Stimulated activated CD4-positive, alpha-beta T cell treated with anti-CD3 and anti-CD28 coated beads, Interleukin-4, amount 100 ng/mL, for 48 hours (primary cell): ENCODE results near the gene NECAB3.
A peak's percentile ranks its signal among the peaks of the same experiment; 100 is the strongest.

Source experiments
- DNase-seq, 2 donors: peaks; one replicate each; pipeline ENCODE4 v3.0.0-alpha.2; 2020; ENCODE audit warnings: low read depth in 2 of 2

The NECAB3 gene

DNA sequence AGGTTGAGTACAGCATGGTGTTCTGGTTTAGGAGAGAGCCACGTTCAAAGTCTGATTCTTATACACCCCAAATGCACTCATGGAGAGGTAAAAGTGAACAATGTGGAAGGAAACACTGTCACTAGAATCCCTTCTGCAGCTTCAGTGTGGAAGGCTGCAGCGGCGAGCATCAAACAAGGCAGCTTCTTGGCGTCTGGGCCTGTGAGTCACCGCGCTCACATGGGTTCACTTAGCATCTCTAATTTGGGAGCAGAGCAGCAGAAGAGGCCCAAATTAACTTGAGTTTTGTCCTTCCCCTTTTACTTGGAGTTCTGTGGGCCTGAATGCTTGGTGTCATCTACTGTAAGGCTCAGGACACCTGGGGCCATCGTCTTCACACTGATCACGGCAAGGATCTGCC, 22.9 kb upstream of the NECAB3 start:
- DNase-seq = no peak

- DNase-seq = no peak
Observed at GRCh38 chr20:33696448-33696847, 22.2 kb upstream of the NECAB3 start.

DNA sequence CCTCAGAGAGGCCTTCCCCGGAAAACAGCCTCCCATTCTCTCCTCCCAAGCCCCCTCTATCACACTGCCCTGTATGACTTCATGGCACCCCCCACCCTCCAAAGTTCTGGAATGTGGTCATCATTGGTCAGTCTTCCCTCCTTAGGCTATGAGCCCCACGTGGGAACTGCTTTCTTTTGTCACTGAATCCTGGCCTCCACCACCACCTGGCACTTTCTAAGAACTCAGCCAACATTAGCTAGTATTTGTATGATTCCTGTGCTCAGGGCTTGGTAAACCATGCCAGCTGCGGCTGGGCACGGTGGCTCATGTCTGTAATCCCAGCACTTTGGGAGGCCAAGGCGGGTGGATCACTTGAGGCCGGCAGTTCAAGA, 20.4 kb upstream of the NECAB3 start:
- no peak for DNase-seq

GRCh38 chr20:33693741-33694638, 19.8 kb upstream of the NECAB3 start:
- DNase-seq = no peak

GRCh38 chr20:33693289-33693688, 19.1 kb upstream of the NECAB3 start:
- DNase-seq = no peak

DNA sequence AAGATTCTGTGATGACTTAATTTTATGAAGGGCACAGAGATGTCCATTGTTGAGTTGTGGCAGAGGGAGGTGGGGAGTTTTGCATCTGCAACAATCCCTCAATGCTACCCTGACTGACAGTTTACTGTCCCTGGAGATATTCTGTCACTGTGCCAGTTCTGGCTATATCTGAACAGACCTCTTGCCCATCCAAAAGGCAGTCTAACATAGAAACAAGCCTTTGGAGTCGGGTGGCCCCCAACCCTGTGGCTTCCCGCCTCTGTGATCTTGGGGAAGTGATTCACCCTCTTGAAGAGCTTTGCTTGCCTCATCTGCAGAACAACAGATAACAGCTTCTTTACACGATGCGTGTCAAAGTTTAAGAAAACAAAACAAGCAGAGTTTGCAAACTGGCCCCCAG, 15.7 kb upstream of the NECAB3 start:
- DNase-seq = no peak

DNA sequence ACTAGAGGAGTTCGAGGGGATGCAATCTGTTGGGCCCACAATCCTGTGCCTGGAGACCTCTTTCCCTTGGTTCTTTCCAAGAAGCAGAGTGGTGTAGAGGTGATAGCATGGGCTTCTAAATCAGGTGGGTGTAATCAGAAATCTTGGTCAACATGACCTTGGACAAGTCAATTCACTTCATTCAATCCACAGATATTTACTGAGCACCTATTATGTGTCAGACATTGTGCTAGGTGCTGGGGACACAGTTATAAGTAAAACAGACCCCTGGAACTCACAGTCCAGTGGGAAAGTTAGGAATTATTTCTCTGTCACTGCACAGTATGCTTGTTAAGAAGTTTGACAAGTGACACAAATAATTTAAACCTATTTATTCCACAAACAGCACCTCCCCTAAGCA, 15.3 kb upstream of the NECAB3 start:
- no peak for DNase-seq

- no peak for DNase-seq
Observed at GRCh38 chr20:33688938-33689424, 14.8 kb upstream of the NECAB3 start.

GRCh38 chr20:33687993-33688937, 14.0 kb upstream of the NECAB3 start:
- no peak for DNase-seq

DNA sequence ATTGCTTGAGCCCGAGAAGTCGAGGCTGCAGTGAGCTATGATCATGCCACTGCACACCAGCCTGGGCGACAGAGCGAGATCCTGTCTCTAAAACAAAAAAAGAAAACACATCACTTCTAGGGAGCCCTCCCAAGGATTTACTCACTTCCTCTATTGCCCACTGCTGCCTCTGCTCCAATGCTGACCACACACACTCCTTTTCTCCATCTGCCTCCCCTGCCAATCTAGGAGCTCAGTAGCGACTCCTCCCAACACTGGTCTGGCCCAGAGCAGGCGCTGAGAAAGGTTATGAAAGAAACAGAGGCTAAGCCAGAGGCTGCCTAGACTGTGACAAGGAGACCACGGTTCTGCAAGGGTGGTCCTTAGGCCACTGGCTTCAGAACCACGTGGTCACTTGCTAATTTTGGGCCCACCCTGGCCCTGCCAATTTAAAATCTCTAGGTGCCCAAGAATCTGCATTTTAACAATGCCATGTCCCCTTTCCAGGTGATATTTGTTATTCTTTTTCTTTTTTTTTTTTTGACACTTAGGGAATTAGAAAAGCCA, 13.2 kb upstream of the NECAB3 start:
- DNase-seq = no peak

GRCh38 chr20:33686984-33687366, 12.7 kb upstream of the NECAB3 start:
- DNase-seq = no peak

GRCh38 chr20:33686100-33686983, 12.1 kb upstream of the NECAB3 start, which contains the start of gene E2F1:
E2F1 (minus strand) TSS chr20:33686385; CDS start chr20:33686264, 121 bp downstream.
- peak; percentile 96 to 97 for DNase-seq

GRCh38 chr20:33685328-33686099, 11.3 kb upstream of the NECAB3 start:
- DNase-seq = peak; percentile 65 to 66

- DNase-seq = no peak
Observed at GRCh38 chr20:33684533-33685327, 10.5 kb upstream of the NECAB3 start.

DNA sequence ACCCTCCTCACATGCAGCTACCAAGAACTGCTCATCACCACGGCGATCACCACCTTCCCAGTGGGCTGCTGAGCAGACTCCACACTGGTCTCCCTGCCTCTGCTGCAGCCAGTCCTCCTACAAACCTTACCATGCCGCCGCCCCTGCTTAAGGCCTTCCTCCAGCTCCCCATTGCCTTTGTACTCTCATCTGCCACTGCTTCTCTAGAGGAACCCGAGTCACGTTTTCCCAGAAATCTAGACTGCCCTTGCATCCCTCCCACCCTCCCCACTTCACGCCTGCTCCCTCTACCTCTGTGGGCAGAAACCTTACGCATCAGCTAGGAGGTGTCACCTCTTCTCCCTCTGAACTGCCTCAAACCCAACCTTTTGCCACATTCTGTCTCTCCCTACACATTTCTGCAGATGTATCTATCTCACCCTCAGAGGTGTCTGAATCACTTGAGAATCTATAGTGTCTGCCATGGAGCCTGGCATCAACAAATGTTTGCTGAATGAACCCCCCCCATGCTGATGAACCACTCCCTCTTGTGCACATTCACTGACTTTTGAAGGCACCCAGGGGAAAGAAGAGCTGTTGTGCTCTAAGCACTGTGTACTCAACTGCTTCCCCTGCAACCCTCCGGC, 7.6 kb upstream of the NECAB3 start:
- no peak for DNase-seq

DNA sequence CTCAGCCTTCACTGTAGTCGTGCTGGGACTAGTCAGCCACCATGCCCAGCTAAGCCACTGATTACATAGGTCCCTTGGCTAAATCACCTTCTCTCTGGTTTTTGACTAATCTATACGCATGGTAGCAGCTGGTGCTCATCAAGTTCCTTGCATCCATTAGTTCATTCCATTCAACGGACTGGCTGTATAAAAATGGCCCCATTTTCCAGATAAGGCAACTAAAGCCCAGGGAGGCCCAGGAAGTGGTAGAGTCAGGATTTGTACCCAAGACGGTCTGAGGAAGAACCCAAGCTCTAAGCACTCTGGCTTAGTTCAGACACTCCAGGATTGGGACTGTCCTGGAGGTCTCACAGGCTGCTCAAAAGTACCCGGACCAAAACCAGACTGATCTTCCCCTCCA, 7.1 kb upstream of the NECAB3 start:
- DNase-seq = no peak

DNA sequence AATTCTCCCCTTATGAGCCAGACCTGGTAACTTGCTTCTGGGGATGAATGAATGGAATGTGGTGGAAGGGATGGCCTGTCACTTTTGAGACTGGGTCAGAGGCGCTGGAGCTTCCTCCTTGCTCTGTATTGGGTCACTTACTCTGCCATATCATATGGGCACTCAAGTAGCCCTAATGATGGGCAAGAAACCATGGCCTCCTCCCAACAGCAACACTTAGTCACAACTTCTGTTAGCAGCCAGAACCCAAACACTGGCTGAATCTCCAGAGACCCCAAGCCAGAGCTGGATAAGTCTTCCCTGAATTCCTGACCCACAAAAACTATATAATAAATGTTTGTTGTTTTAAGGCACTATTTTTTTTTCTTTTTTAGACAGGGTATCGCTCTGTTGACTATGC, 6.5 kb upstream of the NECAB3 start:
- no peak for DNase-seq

- no peak for DNase-seq
Observed at GRCh38 chr20:33679758-33680485, 5.7 kb upstream of the NECAB3 start.
